HEK293 (cell line): Measurements from ENCODE around the gene MFAP1.

ENCODE experiments used
- ZFP41 ChIP-seq: fragments of 450-650 bp; formaldehyde crosslinking; IDR thresholded peaks from 2 replicates; pipeline ENCODE4 v1.5.1; 2016; ENCODE audit warnings: missing biosample characterization, missing genetic modification characterization, borderline replicate concordance
- ZNF830 ChIP-seq: fragments of 450-650 bp; IDR thresholded peaks from 2 replicates; pipeline ENCODE4 v1.5.0; 2018; ENCODE audit warnings: missing biosample characterization, missing genetic modification characterization, low read depth, mild to moderate bottlenecking, moderate library complexity
- TF ChIP-seq, protein P1 (sequence below): fragments of 450-650 bp; formaldehyde crosslinking; IDR thresholded peaks from 2 replicates; pipeline ENCODE4 v1.5.1; 2016; ENCODE audit warnings: missing biosample characterization, missing genetic modification characterization
- TF ChIP-seq, protein P2 (sequence below): fragments of 450-650 bp; formaldehyde crosslinking; IDR thresholded peaks from 2 replicates; pipeline ENCODE4 v1.5.1; 2016; ENCODE audit warnings: missing biosample characterization, missing genetic modification characterization
- TF ChIP-seq, protein P3 (sequence below): fragments of 450-650 bp; formaldehyde crosslinking; IDR thresholded peaks from 2 replicates; pipeline ENCODE4 v1.5.1; 2016; ENCODE audit warnings: missing biosample characterization, missing genetic modification characterization, low read depth

DNA sequence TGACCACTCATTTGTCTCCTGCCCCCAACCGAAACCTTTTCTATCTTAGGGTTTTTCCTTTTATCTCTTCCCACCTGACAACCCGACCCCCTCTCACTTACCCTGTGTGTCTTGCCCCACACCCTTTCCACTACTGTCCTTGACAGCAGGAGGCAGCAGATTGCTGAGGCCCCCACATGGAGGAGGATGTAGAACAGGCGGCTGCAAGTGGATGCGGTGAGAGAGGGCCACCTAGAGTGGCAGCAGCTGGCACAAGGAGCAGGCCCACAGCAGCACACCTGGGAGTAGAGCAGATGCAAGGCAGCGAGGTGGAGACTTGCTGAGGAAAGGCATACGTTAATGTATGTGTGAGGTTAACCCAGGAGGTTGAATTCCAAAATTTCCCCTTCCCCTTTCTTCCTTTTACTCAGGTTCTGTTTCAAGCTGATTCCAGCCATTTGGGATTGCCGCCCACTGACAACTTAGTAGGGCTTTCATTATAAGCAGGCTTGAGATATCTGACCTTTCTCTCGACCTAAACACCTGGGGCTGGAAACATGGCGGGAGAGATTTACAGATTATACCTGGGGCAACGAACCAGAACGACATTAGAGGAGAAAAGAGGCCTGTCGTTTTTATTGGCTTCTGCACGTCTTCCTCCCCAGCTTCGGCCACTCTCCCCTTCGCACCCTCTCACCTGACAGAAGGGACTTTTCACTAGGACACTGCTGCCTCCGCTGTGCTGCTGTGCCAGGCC is 25.1 kb downstream of the MFAP1 start:
- TF ChIP-seq, protein P1, sequence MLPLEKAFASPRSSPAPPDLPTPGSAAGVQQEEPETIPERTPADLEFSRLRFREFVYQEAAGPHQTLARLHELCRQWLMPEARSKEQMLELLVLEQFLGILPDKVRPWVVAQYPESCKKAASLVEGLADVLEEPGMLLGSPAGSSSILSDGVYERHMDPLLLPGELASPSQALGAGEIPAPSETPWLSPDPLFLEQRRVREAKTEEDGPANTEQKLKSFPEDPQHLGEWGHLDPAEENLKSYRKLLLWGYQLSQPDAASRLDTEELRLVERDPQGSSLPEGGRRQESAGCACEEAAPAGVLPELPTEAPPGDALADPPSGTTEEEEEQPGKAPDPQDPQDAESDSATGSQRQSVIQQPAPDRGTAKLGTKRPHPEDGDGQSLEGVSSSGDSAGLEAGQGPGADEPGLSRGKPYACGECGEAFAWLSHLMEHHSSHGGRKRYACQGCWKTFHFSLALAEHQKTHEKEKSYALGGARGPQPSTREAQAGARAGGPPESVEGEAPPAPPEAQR (tag by site-specific recombination): no peak
- TF ChIP-seq, protein P2, sequence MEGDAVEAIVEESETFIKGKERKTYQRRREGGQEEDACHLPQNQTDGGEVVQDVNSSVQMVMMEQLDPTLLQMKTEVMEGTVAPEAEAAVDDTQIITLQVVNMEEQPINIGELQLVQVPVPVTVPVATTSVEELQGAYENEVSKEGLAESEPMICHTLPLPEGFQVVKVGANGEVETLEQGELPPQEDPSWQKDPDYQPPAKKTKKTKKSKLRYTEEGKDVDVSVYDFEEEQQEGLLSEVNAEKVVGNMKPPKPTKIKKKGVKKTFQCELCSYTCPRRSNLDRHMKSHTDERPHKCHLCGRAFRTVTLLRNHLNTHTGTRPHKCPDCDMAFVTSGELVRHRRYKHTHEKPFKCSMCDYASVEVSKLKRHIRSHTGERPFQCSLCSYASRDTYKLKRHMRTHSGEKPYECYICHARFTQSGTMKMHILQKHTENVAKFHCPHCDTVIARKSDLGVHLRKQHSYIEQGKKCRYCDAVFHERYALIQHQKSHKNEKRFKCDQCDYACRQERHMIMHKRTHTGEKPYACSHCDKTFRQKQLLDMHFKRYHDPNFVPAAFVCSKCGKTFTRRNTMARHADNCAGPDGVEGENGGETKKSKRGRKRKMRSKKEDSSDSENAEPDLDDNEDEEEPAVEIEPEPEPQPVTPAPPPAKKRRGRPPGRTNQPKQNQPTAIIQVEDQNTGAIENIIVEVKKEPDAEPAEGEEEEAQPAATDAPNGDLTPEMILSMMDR (tag by site-specific recombination): no peak; the same call in 1 of the 2 replicates
- TF ChIP-seq ZFP41 (no peak), ZNF830 (tag by site-specific recombination) (no peak)
- TF ChIP-seq, protein P3, sequence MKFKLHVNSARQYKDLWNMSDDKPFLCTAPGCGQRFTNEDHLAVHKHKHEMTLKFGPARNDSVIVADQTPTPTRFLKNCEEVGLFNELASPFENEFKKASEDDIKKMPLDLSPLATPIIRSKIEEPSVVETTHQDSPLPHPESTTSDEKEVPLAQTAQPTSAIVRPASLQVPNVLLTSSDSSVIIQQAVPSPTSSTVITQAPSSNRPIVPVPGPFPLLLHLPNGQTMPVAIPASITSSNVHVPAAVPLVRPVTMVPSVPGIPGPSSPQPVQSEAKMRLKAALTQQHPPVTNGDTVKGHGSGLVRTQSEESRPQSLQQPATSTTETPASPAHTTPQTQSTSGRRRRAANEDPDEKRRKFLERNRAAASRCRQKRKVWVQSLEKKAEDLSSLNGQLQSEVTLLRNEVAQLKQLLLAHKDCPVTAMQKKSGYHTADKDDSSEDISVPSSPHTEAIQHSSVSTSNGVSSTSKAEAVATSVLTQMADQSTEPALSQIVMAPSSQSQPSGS: no peak
